8988T (cell line): ENCODE results near the gene SPATA3.

Experiments used
- DNase-seq: peaks from one replicate; pipeline ENCODE4 v3.0.0; 2011

SPATA3 gene

DNA sequence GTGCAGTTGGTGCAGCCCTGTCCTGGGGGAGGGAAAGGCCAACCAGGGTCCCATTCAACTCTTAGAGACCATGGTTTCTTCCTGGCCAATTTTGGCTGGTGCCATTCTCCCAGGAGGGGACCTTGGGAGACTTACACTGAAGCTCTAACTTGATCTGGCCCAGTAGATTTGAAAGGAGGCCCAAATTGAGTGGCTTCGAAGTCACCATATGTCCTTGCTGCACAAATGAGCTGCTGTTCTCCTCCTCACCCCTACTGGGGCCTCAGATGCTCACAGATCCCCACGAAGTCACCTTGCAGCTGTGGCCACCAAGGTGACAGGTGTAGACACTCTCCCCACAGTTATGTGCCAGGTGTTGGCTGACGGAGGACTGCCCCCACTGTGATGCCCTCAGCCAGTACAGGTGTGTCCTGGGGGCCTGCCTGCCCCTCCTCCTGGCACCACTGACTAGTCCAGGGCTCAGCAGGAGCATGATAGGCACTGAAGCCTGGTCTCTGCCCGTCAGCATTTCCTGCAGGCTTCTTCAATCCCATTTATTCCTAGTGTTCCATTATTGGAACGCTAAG is 36.7 kb downstream of the SPATA3 start:
- DNase-seq = no peak

DNA sequence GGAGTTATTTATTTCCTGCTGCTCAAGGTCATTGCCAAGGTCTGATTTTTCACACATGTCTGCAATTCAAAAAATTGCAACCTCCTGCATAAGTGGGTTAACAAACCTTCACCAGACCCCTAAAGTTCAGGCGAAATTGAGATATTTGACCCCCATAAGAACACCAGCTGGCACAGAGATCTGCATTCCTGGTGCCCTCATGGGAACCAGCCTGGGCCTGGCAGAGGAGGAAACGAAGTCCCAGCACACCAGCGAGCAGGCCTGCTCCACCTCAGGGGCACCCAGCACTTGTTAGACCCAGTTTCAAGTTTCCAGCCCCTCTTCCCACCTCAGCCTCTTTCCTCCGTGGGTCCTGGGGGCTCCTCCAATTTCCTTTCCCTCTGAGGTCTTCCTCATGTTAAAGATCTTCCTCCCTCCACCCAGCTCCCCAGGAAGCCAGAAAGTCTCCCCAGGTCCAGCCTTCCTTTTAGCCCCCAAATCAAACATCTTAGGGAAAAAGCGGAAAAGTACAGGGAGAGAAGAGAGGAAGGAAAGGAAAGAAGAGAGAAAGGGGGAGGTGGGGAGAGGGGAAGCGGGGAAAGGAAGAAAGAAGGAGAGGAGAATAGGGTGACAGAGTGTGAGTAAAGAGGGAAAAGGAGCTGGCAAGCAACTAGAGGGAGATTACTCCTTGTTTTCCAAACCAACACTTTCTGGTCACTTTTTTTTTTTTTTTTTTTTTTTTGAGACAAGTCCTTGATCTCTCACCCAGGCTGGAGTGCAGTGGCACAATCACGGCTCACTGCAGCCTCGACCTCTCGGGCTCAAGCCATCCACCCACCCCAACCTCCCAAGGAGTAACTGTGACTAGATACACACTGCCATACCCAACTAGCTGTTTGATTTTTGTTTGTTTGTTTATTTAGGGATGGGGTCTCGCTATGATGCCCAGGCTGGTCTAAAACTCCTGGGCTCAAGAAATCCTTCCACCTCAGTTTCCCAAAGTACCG is 37.5 kb downstream of the SPATA3 start:
- no peak for DNase-seq

DNA sequence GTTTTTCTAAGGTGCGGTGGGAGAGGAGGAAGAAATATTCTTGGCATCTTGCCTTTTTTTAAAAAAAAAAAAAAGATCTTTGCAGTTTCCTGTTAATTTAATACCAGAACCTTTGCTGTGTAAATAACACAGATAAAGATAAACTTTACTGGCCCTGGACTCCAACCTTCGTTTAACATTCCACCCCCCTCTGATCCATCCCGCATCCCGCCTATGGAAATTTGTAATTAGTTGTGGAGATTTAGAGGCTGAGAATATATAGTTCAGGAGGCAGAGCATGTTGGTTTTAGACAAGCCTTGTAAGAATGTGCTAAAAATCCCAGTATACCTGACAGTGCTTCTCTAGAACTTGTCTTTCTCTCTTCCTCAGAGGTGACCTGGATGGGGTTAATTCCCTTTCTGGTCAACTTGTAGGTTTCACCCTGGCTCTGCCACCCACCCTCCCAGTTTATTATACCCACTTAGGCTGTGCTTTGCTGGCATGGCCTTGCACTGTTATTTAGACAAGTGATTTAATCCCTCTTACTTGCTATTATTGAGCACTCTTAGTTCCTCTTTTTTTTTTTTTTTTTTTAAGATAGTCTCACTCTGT is 38.5 kb downstream of the SPATA3 start:
- no peak for DNase-seq

DNA sequence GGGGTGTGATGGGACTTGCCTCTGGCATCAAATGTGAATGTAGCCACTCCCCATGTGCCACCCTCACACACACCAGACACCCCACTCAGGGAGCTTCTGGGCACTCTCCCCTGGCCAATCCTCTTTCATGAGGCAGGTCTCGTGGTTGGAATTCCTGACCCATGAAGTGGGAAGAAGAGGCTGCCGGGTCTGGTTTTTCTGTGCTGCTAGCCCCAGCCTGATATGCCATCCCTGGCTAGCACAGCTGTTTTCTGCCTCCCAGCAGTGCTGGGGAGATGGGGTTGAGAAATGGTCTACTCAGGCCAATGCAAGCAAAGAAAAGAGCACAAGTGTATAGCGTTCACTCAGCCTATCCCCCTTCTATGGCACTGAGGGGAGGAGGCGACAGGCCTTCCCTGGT is 40.2 kb downstream of the SPATA3 start:
- DNase-seq = no peak

DNA sequence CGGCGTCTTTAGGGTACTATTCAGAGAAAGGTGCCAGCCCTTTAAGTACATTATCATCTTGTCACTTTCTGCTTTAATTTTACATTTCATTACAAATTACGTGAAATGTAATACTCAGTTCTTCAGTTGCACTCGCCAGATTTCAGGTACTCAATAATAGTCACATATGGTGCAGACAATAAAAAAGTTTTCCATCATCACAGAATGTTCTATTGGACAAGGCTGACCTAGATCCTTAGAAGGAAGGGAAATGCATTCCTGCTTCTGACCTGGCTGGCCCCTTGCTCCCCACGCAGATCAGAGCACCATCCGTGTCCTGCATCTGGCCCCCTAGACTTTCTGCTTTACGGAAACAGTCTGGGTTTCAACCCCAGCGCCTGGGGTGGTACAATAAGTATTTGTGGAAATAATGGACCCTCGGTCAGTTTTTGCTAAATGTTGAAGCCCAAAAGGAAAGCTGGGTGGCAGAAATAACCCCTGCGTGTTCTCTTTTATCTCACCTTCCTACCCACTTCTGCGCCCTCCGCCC is 40.7 kb downstream of the SPATA3 start:
- DNase-seq = no peak

DNA sequence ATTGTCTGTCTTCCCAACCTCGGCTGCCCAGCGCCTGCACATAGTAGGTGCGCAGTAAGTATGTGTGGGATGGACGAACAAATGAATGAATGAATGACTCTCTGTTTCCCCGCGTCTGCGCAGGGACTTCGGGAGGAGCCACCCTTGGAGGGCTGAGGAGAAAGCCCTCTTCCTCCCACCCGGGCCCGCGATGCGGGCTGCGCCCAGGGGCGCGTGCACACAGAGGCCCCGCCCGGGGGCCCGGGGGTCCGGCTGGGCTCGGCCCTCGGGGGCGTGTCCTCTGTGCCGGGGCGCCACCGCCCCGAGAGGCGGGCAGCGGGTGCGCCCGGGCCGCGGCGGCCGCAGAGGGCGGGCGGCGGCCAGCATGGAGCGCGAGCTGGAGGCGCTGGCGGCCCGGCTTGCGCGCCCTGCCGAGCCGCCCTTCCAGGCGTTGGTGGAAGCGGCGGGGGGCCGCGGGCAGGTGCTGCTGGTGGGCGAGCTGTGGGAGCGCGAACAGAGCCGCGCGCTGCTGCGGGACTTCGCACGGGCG is 41.3 kb downstream of the SPATA3 start, which contains the start of gene C2orf72:
Gene C2orf72, plus strand, starts transcription at position 322 of the 529 bp plus-strand sequence. Its CDS starts 43 bp downstream, at position 365.
- DNase-seq = peak; percentile 80

DNA sequence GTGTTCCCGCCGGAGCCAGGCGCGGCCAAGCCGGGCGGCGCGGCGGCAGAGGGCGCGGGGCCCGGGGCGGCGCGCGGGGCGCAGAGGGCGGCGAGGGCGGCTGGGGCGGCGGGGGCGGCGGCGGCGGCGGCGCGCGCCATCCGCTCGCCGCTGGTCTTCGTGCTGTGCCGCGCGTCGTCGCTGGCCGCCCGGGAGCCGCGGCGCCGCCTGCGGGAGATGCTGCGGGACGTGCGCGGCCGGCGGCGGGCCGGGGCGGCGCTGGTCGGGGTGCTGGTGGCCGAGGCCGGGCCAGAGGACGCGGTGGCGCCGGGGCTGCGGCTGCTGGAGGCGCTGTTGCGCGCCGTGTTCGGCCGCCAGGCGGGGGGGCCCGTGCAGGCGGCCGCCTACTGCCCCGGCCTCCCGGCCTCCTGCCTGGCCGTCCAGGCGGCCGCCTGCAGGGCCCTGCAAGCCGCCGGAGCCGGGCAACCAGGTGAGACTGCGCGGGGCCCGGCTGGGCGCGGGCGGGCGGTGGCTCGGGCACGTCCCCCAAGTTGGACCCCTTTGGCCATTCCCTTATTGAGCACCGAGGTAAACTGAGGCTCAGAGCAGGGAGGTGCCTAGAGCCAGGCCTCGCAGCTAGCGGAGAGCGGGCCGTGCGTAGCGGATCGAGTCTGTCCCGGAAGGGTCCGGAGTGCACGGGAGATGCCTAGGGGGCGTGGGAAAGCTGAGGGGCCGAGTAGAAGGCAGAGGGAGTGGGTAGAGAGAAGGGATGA is 42.0 kb downstream of the SPATA3 start:
- DNase-seq = peak; percentile 73

DNA sequence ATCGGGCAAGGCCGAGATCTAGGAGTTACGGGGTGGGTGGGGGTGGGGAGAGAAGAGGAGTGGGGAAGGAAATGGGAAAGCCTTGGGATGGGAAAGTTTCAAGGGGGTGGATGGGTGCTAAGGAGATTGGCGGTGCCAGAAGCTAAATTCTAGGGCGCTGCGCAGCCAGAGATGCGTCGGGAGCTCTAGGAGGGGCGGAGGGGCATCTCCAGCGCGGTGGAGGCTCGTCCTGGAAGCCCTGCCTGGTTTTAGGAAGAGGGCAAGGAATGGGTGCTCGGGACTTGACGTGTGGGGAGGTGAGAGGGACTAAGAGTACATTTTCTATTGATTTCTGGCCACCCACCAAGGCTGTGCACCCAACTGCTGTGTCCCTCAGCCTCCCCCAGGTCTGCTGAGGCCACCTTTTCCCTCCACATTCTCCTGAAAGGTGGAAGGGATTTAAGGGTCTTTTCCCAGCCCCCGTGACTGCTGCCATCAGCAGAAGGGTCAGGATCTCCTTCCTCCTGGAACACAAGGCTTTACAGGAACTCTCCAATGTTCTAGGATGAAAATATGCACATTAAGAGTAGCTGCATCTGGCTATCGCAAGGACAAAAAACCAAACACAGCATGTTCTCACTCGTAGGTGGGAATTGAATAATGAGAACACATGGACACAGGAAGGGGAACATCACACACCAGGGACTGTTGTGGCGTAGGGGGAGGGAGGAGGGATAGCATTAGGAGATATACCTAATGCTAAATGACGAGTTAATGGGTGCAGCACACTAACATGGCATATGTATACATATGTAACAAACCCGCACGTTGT is 42.8 kb downstream of the SPATA3 start:
- no peak for DNase-seq

DNA sequence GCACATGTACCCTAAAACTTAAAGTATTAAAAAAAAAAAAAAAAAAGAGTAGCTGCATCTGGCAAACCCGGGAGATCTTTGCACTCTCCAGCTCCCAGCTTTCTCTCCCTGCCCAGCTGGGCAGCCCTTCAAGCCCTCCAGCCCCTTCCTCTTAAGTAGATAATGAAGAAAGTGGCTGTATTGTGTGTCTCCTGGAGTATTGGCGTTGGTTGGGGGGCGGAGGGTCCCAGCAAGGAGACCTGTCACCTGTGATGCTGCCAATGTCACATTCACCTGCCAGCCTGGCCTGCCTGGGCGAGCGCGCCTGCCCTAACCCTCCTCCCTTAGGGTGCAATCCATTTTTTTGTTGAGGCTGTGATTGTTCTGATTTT is 43.4 kb downstream of the SPATA3 start:
- no peak for DNase-seq

DNA sequence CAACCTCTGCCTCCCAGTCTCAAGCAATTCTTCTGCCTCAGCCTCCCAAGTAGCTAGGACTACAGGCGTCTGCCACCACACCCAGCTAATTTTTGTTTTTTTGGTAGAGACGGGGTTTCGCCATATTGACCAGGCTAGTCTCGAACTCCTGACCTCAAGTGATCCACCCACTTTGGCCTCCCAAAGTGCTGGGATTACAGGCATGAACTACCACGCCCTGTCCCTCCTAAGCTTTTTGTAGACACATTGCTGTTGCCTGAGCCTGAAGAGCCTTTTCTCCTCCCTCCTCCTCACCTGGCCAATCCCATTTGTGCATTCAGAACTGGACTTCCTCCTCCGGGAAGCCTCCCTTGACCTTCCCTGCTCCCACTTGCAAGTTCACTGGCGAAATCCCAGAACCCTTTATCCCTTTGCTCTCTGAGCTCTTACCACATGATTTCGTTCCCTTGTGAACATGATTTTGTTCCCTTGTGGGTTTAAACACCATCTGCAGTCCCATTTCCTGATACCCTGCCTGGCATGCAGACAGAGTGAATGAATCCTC is 44.0 kb downstream of the SPATA3 start:
- DNase-seq = no peak

DNA sequence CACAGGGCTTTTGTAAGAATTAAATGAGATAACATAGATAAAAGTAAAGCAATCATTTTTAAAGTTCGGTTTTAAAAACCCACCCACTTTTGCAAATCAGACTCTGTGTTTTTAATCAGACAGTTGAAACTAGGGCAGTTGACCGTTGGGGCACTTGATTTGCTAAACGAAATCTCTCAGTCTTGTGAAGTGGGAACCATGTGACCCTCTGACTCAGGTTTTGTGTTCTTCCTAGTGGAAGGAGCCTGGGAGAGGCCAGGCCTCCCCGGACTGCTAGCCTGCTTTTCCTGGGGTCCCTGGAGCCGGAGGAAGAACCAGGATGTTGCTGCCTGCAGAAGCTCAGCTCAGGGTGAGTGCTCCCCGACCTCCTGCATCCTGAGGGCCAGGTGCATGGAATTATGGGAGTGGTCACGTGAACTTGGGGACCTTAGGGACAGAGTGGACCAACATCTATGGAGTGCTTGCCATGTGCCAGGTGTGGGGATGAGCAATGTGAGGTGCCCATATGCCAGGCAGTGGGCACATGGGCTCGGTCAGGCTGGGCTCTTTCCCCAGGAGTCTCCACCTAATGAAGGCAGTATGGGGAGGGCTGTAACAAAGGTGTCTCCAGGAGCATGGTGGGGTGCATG is 45.3 kb downstream of the SPATA3 start:
- no peak for DNase-seq

DNA sequence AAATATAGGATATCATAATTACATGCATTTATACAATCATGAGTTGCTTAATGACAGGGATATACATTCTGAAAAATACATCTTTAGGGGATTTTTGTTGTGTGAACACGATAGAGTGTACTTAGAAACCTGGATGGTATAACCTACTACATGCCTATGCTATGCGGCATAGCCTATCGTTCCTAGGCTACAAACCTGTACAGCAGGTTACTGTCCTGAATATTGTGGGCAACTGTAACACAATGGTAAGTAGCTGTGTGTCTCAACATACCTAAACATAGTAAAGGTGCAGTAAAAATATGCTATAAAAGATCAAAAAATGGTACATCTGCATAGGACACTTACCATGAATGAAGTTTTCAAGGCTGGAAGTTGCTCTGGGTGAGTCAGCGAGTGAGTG is 47.9 kb downstream of the SPATA3 start:
- DNase-seq = no peak

DNA sequence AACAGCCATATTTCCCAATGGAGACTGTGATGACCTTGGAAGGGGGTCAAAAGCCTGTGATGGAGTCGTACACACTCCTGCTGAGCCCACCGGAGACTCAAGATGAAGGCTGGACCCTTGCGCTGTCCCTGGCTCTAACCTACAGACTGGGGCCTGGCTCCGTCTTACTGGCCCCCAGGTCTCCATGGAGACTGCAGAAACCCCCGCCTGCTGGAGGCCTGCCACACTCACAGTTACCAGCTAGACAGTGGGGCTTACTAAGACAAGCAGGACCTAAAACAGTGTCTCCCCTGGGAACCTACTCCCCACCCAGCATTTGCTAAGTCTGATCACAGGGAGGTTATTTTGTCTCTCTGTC is 51.0 kb downstream of the SPATA3 start:
- no peak for DNase-seq

DNA sequence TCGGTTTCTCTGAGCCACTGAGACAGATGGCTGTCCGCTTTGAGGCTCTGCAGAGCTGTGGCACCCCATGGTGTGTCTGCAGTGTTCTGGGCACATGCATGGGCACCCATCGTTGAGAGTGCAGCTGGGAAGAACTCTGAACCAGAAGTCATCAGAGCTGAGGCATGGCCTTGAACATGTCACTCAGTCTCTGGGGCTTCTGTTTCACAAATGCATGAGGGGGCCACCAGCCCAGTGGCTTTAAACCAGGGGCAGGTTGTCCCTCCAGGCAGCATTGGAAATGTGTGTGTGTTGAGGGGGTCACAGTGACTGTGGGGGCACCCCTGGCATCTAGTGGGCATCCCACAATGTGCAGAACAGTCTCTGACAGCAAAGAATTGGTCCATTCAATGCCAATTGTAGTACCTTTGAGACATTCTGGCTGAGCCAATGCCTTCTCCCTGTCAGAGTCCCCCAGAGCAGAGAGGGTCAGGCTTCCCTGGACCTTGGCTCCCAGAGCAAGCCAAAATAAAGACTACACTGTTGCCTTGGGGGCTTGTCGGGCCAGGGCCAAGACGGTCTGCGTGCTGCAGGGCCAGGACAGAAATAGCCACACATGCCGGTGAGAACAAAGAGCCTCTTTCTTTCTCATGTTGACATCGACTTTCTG is 51.5 kb downstream of the SPATA3 start:
- DNase-seq = no peak

DNA sequence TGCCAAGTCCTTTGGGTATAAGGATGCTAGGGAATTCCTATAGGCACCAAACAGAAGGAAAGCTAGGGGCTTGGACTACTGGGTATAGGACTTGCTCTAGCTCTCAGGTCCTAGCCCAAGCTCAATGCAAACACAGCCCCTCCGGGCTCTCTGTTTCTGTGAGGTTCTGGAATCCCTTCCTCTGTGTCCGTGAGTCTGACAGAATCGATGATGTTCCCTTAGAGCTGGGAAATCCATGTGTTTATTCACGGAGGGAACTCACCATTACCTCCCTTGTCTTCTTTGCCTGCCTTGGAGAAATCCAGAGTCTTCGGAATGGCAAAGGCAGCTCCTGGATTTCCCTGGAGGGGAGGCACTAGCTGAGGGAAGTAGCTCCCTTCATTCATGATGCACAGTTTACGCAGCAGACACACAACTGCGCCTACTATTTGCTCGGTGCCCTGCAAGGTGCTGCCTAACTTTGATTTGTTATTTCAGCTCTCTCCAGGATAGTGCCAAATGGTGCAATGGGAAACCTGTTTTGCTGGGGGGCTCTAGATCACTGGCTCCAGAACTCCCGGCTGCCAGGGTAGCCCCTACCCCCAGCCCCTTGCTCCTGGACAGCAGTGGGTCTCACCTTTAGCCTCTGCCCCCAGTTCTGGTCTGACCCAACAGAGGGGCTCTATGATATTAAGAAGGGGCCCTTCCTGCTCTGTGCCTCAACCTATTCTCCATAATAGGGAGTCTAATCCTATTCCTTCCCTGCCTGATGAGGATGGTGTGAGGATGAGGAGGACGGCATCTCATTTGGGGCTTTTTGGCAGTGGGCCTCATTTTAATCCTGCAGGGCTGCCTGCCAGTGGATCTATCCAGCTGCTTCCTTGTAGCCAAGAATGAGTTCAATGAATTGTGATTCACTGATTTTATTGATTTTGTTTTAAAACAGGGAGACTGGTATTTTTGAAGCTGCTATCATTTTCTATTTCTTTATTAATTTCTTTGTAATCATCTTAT is 52.3 kb downstream of the SPATA3 start:
- no peak for DNase-seq

DNA sequence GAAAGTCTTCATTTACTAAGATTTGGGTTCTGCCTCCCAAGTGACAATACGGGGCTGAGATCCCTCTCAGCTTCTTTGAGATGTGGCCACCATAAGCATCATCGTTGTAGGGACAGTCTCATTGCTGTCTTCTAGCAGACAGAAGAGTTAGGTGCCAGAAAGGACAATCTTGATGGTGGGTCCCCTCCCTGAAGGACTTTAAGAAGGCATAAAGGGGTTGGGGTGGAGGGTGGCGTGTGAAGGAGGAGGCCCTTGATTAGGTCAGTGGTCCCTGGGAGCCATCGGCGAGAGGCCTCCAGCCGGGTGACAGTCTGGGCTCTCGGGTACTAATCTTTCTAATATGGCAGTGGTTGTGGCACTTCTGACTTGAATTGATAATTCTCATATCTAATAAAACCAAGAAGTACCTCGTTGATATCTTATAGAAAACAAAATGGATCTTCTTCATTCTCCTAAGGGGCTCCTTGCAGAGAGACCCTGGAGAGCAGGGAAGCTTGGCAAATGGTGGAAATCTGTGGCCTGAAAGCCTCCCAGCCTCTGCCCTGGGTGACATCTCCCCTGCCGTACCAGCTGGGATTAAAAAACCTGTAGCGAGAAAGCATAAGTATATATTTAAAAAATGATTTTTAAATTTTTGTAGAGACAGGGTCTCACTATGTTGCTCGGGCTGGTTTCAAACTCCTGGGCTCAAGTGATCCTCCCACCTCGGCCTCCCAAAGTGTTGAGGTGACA is 53.5 kb downstream of the SPATA3 start:
- no peak for DNase-seq

DNA sequence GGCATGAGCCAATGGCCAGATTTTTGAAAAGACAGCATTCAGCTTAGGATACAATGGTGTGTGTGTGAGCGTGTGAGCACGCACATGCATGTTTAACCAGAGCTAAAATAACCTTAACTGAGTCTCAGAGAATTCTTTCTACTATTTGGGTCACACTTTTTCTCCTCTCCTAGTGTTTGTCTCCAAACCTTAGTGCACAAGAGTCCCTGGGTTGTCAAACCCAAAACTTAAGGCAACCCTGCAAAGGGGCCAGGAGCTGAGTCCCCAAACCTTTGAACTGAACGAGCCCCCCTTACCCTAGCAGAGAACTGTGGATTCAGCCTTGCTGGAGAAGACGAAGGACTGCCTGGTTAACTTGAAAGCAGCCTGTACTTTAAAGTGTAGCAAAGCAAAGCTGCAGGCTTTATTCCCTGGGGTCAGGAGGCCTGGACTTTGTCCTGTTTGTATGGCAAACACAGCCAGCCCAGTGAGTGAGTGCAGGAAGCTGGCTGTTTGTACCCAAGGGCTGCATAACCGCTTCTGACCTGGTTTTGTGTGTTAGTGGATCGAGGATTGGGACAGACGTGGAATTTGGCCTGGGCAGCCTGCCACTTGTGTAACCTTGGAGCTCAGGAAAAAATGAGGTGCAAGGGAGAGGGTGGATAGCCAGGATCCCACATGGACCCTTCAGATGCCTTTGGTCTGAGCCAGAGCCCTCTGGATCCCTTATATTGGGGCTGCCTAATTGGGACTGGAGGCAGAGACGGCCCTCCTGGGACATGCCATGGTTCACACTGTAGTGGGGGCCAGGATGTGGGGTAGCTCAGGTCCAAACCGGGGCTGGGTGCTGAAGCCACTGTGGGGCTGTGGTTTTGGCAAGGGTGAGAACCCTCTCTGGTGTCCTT is 54.3 kb downstream of the SPATA3 start:
- no peak for DNase-seq
